Smooth muscle cell (in vitro differentiated cells): ENCODE measurements around the gene ITGB2. TPM values are rescaled to one million over a fixed set of nuclear protein-coding genes. Genes with fewer than 3 reads are reported as not detected.

ENCODE experiments used
- DNase-seq: peaks from one replicate; lab custom pipeline; 2025; ENCODE audit not compliant: unreplicated experiment; lab: John Stamatoyannopoulos, UW
- H2AFZ ChIP-seq: fragments of 200-600 bp; sonication (generic); 2 replicates; pipeline ENCODE4 v1.6.0; 2016; ENCODE audit warnings: antibody characterized with exemption, low read depth, mild to moderate bottlenecking
- H3F3A ChIP-seq: fragments of 200-600 bp; sonication (generic); 2 replicates; pipeline ENCODE4 v1.6.0; 2017; ENCODE audit warnings: antibody characterized with exemption, low read depth
- H3K27ac ChIP-seq: fragments of 200-600 bp; sonication (generic); 2 replicates; pipeline ENCODE4 v1.5.1; 2016; ENCODE audit warnings: low read depth, mild to moderate bottlenecking
- H3K27me3 ChIP-seq: fragments of 200-600 bp; sonication (generic); 2 replicates; pipeline ENCODE4 v1.6.1; 2016; ENCODE audit warnings: low read depth, mild to moderate bottlenecking
- H3K36me3 ChIP-seq: fragments of 200-600 bp; sonication (generic); 2 replicates; pipeline ENCODE4 v1.5.1; 2016; ENCODE audit warnings: low read depth
- H3K4me1 ChIP-seq: fragments of 200-600 bp; sonication (generic); 2 replicates; pipeline ENCODE4 v1.5.1; 2016; ENCODE audit warnings: low read depth
- H3K4me2 ChIP-seq: fragments of 200-600 bp; sonication (generic); 2 replicates; pipeline ENCODE4 v1.6.0; 2016; ENCODE audit warnings: mild to moderate bottlenecking
- H3K4me3 ChIP-seq: fragments of 200-600 bp; sonication (generic); 2 replicates; pipeline ENCODE4 v1.5.1; 2016; ENCODE audit warnings: mild to moderate bottlenecking
- H3K79me2 ChIP-seq: fragments of 200-600 bp; sonication (generic); 2 replicates; pipeline ENCODE4 v1.6.0; 2016; ENCODE audit warnings: low read depth, mild to moderate bottlenecking
- H3K9ac ChIP-seq: fragments of 200-600 bp; sonication (generic); 2 replicates; pipeline ENCODE4 v1.6.0; 2016; ENCODE audit warnings: low read depth
- H3K9me3 ChIP-seq: fragments of 200-600 bp; sonication (generic); replicated peaks from 2 replicates; pipeline ENCODE4 v1.5.1; 2016; ENCODE audit warnings: low read depth
- H4K20me1 ChIP-seq: fragments of 200-600 bp; sonication (generic); 2 replicates; pipeline ENCODE4 v1.6.0; 2016; ENCODE audit warnings: low read depth
- WGBS: methylation state at CpG from one replicate; pipeline ENCODE4 v1.1.7; 2016; ENCODE audit warnings: low lambda C conversion rate; 5-methylcytosine and 5-hydroxymethylcytosine counted together
- polyA plus RNA-seq: library from polyadenylated mRNA; unstranded; fragments of >200 nt; fragmentation: Nextera tagmentation; extraction: Ambion mirVana; gene quantifications from 2 replicates; pipeline ENCODE4 v1.2.1, GENCODE V29; 2016
- total RNA-seq: library from RNA; depleted of rRNA; stranded (reverse); fragments of >200 nt; gene quantifications from 2 replicates; pipeline ENCODE4 v1.2.3, GENCODE V29; 2014
- TF ChIP-seq, protein P1 (sequence below): fragments of 200-600 bp; sonication (generic); IDR thresholded peaks from 2 replicates; pipeline ENCODE4 v1.5.1; 2017; ENCODE audit warnings: borderline replicate concordance, mild to moderate bottlenecking, antibody characterized with exemption; ENCODE audit not compliant: insufficient read depth, poor library complexity, severe bottlenecking

ITGB2 gene
- total and polyA plus RNA-seq, 2 experiments from 2014 or later = 0.18 to 0.86 TPM

DNA sequence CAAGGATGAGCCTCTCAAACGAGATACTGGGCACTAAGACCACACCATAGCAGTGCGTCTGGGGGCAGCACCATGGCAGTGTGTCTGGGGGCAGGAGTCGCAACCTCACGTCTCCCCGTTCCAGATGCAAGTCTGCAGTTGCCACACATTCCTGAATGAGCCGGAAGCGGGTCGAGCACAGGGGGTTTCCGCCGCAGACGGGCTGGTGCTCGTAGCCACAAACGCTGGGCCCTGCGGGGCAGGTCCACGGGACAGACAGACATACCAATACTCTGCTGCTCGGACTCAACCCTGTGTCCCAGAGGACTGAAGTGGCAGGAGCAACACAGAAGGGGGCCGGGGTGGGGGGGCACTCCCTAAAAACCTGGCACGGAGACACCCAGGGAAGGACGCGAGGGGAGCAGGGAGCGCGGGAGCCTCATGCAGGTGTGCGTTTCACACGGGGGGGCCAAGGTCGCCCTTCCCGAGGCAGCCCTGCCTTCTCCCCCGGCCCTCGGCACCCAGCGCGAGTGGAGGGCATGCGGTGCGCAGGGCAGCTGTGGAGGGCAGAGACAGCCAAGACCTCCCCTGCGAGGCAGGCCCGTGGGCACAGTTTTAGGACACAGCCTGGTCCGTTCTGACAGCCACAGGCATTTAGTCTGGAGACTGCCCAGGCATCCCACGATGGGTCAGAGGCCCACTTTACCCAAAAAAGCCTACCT lies 71.7 kb downstream of the ITGB2 start:
- Histone ChIP-seq H3K27me3 (no peaks in the 10 kb centered on the region), H3K9me3 (no peaks in the 10 kb centered on the region), H4K20me1 (peaks cover 56% of the 10 kb centered on the region), H3K4me3 (no peak overlapping the region), H3F3A (peaks cover 9% of the 10 kb centered on the region), H3K36me3 (peaks cover 13% of the 10 kb centered on the region), H3K4me1 (peaks cover 12% of the 10 kb centered on the region), H3K4me2 (no peak overlapping the region), H2AFZ (no peak overlapping the region), H3K27ac (no peak overlapping the region), H3K9ac (no peak overlapping the region), H3K79me2 (peaks cover 13% of the 10 kb centered on the region)
- no peak for DNase-seq
- WGBS = 96% methylated on average over 36 of the region's 36 CpGs
- TF ChIP-seq, protein P1, sequence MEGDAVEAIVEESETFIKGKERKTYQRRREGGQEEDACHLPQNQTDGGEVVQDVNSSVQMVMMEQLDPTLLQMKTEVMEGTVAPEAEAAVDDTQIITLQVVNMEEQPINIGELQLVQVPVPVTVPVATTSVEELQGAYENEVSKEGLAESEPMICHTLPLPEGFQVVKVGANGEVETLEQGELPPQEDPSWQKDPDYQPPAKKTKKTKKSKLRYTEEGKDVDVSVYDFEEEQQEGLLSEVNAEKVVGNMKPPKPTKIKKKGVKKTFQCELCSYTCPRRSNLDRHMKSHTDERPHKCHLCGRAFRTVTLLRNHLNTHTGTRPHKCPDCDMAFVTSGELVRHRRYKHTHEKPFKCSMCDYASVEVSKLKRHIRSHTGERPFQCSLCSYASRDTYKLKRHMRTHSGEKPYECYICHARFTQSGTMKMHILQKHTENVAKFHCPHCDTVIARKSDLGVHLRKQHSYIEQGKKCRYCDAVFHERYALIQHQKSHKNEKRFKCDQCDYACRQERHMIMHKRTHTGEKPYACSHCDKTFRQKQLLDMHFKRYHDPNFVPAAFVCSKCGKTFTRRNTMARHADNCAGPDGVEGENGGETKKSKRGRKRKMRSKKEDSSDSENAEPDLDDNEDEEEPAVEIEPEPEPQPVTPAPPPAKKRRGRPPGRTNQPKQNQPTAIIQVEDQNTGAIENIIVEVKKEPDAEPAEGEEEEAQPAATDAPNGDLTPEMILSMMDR = no peak

DNA sequence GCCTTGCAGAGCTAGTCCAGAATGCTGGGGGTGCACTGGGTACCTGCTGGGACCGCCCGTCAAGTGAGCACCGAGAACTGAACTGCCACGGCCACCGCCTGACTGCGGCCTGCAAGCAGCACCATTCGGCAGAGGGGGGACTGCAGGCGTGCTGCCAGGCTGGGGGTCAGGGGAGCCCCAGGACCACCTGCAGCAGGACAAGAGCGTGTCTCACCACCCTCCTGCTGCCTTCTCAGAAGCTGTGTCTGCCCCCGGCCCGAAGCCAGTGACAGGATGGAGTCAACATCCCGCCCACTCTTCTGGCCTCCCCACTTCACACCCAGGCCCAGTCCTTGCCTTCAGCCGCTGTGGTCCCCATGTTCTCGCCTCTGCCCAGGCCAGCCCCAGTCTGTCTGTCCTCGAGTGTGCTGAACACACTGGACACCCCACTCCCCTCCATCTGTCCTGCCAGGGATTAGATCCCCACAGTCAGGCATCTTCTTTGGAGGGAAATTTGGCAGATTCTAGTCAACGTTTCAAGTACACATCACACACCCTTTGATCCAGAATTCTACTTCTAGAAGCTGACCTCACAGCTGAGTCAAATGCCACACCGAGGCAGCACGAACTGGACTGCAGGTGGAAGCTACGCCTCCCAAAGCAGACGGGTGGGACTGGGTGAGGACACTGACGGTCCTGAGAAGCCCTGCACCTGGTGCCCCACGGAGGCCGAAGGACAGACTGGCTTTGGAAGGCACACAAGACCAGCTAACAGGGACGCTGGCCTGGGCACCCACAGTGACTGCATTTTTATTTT lies 73.2 kb downstream of the ITGB2 start:
- no peak overlapping the region for H2AFZ ChIP-seq
- TF ChIP-seq, protein P1 = no peak
- H3K36me3 ChIP-seq = peaks cover 13% of the 10 kb centered on the region
- no peak overlapping the region for H3K9ac ChIP-seq
- peaks cover 41% of the 10 kb centered on the region for H4K20me1 ChIP-seq
- H3K4me1 ChIP-seq = peaks cover 12% of the 10 kb centered on the region
- H3K9me3 ChIP-seq = no peaks in the 10 kb centered on the region
- no peaks in the 10 kb centered on the region for H3K27me3 ChIP-seq
- 92% methylated on average over 18 of the region's 24 CpGs for WGBS
- no peak overlapping the region for H3K4me3 ChIP-seq
- H3F3A ChIP-seq = peaks cover 9% of the 10 kb centered on the region
- no peak overlapping the region for H3K27ac ChIP-seq
- DNase-seq = no peak
- H3K4me2 ChIP-seq = no peak overlapping the region
- peaks cover 7% of the 10 kb centered on the region for H3K79me2 ChIP-seq

DNA sequence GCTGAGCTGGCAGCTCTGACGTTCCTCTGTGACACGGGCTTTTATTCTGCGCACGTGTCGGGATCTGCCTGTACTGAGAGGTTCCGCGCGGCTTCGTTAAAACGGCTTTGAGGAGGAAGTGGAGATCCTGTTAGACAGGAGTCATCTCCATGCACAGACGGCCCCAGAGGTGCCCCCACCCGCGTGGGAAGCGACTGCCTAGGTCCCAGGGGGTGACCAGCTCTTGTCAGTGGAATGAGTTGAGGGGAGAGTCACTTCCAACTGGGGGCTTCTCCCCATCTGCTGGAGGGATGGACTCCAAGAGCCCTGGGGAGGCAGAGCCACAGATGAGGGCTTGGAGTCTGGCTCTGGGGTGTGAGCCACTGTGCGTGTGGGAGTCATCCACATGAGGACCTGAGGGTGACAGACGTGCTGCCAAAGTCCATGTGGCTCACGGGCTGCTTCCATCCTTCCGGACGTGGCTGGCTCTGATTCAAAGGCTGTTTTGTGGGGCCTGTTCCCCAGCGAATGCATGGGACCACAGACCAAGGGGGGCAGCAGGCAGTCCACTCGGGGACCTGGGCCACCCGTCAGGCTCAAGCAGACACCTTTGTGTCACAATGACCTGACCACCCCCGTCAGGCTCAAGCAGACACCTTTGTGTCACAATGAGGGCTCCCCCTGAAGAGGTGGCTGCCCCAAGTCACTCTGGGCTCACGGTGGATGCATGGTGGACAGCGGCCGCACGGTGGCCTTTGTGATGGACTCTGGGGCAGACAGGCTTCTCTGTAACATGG lies 74.0 kb downstream of the ITGB2 start:
- H3F3A ChIP-seq = peaks cover 9% of the 10 kb centered on the region
- no peak overlapping the region for H3K9ac ChIP-seq
- TF ChIP-seq, protein P1 = no peak
- H2AFZ ChIP-seq = no peak overlapping the region
- DNase-seq = no peak
- H3K4me3 ChIP-seq = peak overlapping the region; percentile 43
- H3K9me3 ChIP-seq = no peaks in the 10 kb centered on the region
- no peak overlapping the region for H3K27ac ChIP-seq
- no peaks in the 10 kb centered on the region for H3K27me3 ChIP-seq
- H4K20me1 ChIP-seq = peaks cover 33% of the 10 kb centered on the region
- H3K79me2 ChIP-seq = no peaks in the 10 kb centered on the region
- peak overlapping the region; percentile 88 for H3K4me2 ChIP-seq
- WGBS = 60% methylated on average over 27 of the region's 27 CpGs
- peaks cover 12% of the 10 kb centered on the region for H3K36me3 ChIP-seq
- H3K4me1 ChIP-seq = peaks cover 12% of the 10 kb centered on the region
